ENCODE data around the gene RPGRIP1.

The RPGRIP1 gene

GRCh38 chr14:21279783-21280182, at the start of gene RPGRIP1:
RPGRIP1 (plus strand) TSS chr14:21280083; CDS start chr14:21287977, 7,894 bp downstream.
- TF ChIP-seq, protein P1, sequence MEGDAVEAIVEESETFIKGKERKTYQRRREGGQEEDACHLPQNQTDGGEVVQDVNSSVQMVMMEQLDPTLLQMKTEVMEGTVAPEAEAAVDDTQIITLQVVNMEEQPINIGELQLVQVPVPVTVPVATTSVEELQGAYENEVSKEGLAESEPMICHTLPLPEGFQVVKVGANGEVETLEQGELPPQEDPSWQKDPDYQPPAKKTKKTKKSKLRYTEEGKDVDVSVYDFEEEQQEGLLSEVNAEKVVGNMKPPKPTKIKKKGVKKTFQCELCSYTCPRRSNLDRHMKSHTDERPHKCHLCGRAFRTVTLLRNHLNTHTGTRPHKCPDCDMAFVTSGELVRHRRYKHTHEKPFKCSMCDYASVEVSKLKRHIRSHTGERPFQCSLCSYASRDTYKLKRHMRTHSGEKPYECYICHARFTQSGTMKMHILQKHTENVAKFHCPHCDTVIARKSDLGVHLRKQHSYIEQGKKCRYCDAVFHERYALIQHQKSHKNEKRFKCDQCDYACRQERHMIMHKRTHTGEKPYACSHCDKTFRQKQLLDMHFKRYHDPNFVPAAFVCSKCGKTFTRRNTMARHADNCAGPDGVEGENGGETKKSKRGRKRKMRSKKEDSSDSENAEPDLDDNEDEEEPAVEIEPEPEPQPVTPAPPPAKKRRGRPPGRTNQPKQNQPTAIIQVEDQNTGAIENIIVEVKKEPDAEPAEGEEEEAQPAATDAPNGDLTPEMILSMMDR (IDR thresholded peaks at IDR 0.05; ENCODE audit: insufficient read depth, low read depth, low read length, missing control alignments): no peak

GRCh38 chr14:21231020-21231652, 48.7 kb upstream of the RPGRIP1 start:
- TF ChIP-seq, protein P1 (IDR thresholded peaks at IDR 0.05; ENCODE audit: insufficient read depth, low read depth, low read length, missing control alignments): no peak
- H3K4me3 ChIP-seq (ENCODE audit: low read depth, low read length): no peak overlapping the region
- no peak for DNase-seq (ENCODE audit: low read depth)

More at GRCh38 chr14:21279783-21280182, at the start of gene RPGRIP1:
- no peak within 1 kb of the TSS for H3K4me3 ChIP-seq (ENCODE audit: low read depth, low read length)
- DNase-seq (ENCODE audit: low read depth): no peak

DNA sequence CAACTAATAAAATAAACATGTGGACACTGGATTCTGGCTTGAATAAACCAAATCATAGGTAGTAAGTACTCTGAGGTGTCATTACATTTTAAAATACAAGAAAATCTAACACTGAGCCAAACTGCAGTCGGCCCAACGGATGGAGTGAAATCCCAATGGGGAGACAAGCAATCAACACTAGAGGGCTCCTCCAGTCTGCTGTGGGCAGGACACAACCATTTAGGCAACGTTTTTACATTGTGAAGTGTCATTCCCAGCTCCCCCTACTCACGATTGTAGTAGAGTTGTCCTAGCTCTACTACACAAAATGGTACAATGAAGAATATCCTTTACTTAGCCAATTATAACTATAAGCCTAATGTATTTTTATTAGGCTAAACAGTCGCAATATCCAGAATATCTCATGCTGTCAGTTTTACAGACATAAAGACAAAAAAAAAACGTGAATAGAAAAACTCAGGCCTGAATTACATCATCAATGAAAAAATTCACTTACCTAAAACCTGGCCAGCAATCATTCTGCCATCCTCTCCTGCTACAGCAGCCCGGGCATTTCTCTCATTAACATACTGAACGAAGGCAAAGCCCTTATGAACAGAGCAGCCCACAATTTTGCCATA, 46.3 kb upstream of the RPGRIP1 start:
- no peak overlapping the region for H3K4me3 ChIP-seq (ENCODE audit: low read depth, low read length)
- DNase-seq (ENCODE audit: low read depth): no peak
- TF ChIP-seq, protein P1 (IDR thresholded peaks at IDR 0.05; ENCODE audit: insufficient read depth, low read depth, low read length, missing control alignments): no peak

GRCh38 chr14:21234112-21234511, 45.8 kb upstream of the RPGRIP1 start:
- DNase-seq (ENCODE audit: low read depth): no peak
- no peak overlapping the region for H3K4me3 ChIP-seq (ENCODE audit: low read depth, low read length)
- TF ChIP-seq, protein P1 (IDR thresholded peaks at IDR 0.05; ENCODE audit: insufficient read depth, low read depth, low read length, missing control alignments): no peak

DNA sequence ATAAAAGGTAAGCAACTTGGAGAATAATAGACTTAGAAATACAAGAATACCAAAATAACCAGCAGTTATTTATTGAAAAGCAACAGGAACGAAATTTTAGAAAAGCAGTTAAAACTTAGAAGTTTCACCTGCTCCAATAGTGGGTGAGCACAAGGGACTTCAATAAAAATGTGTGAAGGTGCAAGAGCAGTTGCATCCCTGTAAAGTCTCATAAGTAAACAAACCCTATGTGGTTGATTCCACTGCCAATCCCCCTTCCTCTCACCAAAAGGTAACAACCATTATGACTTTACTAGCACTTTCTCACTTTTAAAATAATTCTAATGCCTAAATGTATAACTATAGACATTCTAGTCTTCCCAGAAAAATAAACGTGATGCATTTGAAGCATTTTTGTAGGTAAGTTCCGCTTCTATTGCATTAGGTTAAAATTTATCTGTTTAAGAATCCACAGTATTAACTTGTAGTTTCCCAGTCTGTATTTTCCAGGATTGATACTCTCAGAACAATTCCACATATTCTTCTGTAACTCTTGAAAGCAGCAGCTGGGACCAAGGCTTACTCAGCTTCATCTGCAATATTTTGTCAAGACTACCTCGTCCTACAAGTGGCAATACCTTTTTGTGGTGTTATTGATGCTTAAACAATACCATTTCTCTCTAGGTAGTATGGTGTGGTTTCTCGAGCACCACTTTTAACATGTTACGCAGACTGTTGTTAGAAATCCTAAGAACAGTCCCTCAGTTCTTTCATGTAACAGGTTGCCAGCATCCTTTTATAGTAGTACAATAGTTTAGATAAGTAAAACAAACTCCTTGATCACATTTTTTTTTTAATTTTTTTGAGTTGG, 42.7 kb upstream of the RPGRIP1 start:
- no peak for DNase-seq (ENCODE audit: low read depth)
- TF ChIP-seq, protein P1 (IDR thresholded peaks at IDR 0.05; ENCODE audit: insufficient read depth, low read depth, low read length, missing control alignments): no peak
- no peak overlapping the region for H3K4me3 ChIP-seq (ENCODE audit: low read depth, low read length)

GRCh38 chr14:21238823-21239518, 40.9 kb upstream of the RPGRIP1 start:
- H3K4me3 ChIP-seq (ENCODE audit: low read depth, low read length): no peak overlapping the region
- TF ChIP-seq, protein P1 (IDR thresholded peaks at IDR 0.05; ENCODE audit: insufficient read depth, low read depth, low read length, missing control alignments): no peak
- no peak for DNase-seq (ENCODE audit: low read depth)
